H1 (cell line): ENCODE results near the gene U2SURP. TPM values are rescaled to one million over a fixed set of nuclear protein-coding genes. Genes with fewer than 3 reads are reported as not detected.
A peak's percentile ranks its signal among the peaks of the same experiment; 100 is the strongest.

Experiments used
- EZH2 ChIP-seq: fragments of 200-600 bp; sonication (generic); IDR thresholded peaks from 2 replicates; pipeline ENCODE4 v1.7.1; 2012; ENCODE audit warnings: low read depth, mild to moderate bottlenecking, moderate library complexity, low read length, inconsistent platforms; ENCODE audit not compliant: severe bottlenecking
- MAX ChIP-seq: IDR thresholded peaks from 2 replicates; pipeline ENCODE4 v1.6.1; 2012; ENCODE audit warnings: inconsistent platforms
- RAD21 ChIP-seq, 2 experiments: IDR thresholded peaks in 1 of 2; conservative IDR thresholded peaks in 1 of 2; 2 replicates each; pipeline ENCODE4 v1.6.1; 2011; ENCODE audit warnings: low read depth in 2 of 2, low read length in 2 of 2, improper control_type of control experiment in 1 of 2, inconsistent platforms in 1 of 2, mild to moderate bottlenecking in 1 of 2, moderate library complexity in 1 of 2
- SAP30 ChIP-seq: fragments of 300-600 bp; sonication (generic); IDR thresholded peaks from 2 replicates; pipeline ENCODE4 v1.7.1; 2012; ENCODE audit warnings: low read length, moderate library complexity, mild to moderate bottlenecking, inconsistent platforms; ENCODE audit not compliant: insufficient read depth, insufficient replicate concordance
- SIX5 ChIP-seq: IDR thresholded peaks from 2 replicates; pipeline ENCODE4 v1.6.1; 2011; ENCODE audit warnings: mild to moderate bottlenecking, low read depth, low read length
- YY1 ChIP-seq: IDR thresholded peaks from 2 replicates; pipeline ENCODE4 v1.6.1; 2011; ENCODE audit warnings: low read depth, mild to moderate bottlenecking, low read length
- polyA plus RNA-seq, 7 experiments: library from polyadenylated mRNA; depleted of rRNA in 3 of 7; stranded (reverse) in 5 of 7; unstranded in 2 of 7; fragments of >200 nt in 5 of 7; fragments of 200-250 nt in 2 of 7; gene quantifications; 1 replicate in 5 of 7; 2 replicates in 1 of 7; 4 replicates in 1 of 7; pipeline versions ENCODE4 v1.2.1 to v1.2.3, GENCODE V29; 2011 to 2013; ENCODE audit warnings: missing spikeins in 2 of 7, mixed read lengths in 2 of 7
- total RNA-seq: library from RNA; stranded (reverse); fragmentation: NEBNext Ultra II Directional; extraction: Animal tissue kit (Norgen Biotek cat#: 25700); gene quantifications from 2 replicates; pipeline ENCODE4 v1.2.1, GENCODE V29; 2021

The U2SURP gene
- total and polyA plus RNA-seq, 2 of the 8 experiments (the other 6 are each of a cell fraction or from before 2014, with no cell fraction given): 22.2 to 167 TPM

GRCh38 chr3:143002083-143002712, 828 bp downstream of the U2SURP start (continued):
- TF ChIP-seq MAX (peak; percentile 13; the same call in 1 of the 2 replicates), YY1 (no peak; the same call in 1 of the 2 replicates), RAD21 (IDR thresholded peaks at IDR 0.05 in 1 of 2, conservative IDR thresholded peaks at IDR 0.05 in 1 of 2; ENCODE audit: low read depth in 2 of 2, low read length in 2 of 2) (no peak), EZH2 (no peak), SAP30 (peak; percentile 50), SIX5 (no peak)
- TF ChIP-seq, all 59 proteins: peak for 3
